DMS79 treated with DMSO at 0.1 percent for 48 hours (cell line): Measurements from ENCODE around the gene SIGLEC14.
"Not testable (repeated sequence)": the region's sequence is repeated elsewhere in the genome, so short reads cannot be mapped to it uniquely, and the experiment has no call there.

Experiments
- DNase-seq: peaks from one replicate; lab custom pipeline; 2025; lab: John Stamatoyannopoulos, UW

Gene SIGLEC14

DNA sequence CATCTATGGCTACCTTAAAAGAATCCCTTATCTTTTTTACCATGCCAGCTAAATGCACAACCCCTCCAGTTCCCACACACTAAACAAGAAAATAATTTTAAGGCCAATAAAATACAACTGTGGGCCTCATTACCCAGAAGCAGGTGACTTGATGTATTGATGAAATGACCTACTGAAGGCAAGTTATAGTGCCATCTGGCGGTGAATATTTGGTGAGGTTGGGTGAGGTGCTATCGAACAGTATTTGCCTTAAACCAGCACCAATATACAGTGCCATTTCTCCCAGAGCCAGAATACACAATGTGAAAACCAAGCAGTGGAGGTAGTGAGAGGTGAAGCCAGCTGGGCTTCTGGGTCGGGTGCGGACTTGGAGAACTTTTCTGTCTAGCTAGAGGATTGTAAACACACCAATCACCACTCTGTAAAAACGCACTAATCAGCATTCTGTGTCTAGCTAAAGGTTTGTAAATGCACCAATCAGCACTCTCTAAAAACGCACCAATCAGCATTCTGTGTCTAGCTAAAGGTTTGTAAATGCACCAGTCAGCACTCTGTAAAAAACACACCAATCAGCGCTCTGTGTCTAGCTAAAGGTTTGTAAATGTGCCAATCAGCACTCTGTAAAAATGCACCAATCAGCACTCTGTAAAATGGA lies 29.4 kb upstream of the SIGLEC14 start:
- not testable (repeated sequence) for DNase-seq

DNA sequence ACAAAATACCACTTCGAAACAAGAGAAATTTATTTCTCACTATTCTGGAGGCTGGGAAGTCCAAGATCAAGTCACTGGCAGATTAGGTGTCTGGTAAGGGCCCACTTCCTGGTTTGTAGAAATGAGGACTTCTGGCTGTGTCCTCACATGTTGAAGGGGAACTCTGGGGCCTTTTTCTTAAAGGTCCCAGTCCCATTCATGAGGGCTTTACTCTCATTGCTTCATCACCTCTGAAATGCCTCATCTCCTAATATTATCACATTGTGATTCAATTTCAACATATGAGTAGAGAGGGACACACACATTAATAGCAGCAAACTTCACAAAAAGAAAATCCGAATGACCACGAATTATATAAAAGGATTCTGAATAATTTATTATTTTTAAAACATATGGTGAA lies 21.6 kb upstream of the SIGLEC14 start:
- no peak for DNase-seq

DNA sequence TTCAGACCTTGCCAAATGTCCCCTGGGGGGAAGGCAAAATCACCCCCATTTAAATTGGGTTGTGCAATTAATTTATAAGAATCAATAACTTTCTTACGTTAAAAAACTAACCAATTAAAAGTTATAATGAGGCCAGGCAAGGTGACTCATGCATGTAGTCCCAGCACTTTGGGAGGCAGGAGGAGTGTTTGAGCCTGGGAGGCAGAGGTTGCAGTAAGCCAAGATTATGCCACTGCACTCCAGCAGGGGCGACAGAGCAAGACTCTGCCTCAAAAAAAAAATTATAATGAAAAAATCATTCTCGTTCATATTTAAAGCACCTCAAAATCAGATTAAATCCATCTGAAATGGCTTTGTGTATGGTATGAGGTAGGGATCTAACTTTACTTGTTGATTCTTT lies 18.4 kb upstream of the SIGLEC14 start:
- no peak for DNase-seq

DNA sequence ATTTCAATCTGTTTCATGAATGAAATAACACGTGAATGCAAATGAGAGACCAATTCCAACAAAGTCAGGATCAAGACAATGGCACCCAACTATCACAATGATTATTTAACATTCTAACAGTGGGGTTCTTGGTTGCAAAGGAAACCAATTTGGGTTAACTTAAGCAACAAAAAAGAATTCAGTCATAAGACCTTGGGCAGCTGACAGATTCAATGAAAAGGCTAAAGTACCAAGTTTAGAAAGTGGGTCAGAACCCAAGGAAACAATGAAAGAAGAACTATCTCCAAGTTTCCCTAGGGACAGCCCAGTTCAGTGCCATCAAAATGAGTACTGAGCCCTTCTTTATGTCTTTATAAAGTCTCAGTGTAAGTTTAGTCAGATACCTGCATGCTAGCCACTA lies 17.5 kb upstream of the SIGLEC14 start:
- no peak for DNase-seq

DNA sequence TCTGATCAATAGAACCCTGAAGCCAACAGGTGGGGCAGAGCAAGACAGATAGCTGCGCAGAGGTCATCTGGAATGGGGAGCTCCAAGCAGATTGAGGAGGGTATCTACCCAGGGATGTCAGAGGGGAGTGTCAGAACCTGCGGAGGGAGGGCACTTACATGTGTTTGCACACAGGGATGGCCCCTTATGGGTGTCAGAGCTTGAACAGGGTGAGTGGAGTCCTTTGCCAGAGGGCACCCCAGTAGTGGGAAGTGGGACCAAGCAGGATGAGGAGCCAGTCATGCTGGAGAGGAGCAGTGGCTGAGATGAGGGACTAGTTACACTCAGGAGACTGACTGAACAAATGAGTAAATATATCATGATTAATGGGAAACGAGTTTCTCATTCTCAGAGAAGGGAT lies 17.0 kb upstream of the SIGLEC14 start:
- no peak for DNase-seq

DNA sequence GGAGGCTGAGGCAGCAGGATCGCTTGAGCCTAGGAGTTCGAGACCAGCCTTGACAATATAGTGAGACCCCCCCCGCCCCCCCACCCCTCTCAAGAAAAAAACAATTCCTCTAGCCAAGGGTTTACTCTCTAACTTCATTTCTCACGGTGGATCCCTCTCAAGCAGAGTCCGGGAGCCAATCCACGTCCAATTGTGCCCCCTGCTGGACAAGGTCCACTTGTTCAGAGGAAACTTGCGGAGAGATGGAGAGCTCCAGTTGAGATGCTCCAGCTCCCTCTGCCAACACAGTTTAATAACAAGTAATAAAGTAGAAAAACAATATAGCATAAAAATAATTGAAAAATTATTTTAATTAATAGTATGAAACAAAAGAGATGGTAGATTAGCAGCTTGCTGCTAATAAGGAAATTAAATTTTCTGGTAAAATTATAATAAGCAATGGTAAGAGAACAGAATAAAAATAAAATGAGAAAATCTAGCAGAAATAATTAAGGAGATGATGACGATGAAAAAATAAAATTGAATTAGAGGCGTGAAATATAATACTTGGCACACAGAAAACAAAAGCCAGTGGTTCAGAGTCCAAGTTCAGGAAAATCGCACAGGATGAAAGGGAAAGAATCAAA lies 14.5 kb upstream of the SIGLEC14 start:
- peak; percentile 55 for DNase-seq

DNA sequence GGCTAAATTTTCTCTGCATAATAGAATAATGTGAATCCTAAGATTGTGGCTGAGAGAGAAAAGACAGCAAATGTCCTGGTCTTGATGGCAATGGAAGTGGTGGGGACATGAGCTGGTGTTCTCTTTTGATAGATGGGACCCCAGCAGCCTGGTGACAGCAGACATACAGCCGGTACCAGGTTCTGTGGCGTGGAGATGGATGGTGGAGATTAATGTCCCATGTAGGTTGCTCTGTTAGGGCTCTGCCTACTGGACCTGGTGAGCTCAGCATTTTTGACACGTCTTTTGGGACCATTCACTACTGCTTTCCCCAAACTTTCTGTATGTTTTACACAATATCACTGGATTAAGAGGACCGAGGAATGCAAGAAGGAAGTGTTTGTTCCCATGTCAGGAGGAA lies 8.2 kb upstream of the SIGLEC14 start:
- DNase-seq, result no peak

DNA sequence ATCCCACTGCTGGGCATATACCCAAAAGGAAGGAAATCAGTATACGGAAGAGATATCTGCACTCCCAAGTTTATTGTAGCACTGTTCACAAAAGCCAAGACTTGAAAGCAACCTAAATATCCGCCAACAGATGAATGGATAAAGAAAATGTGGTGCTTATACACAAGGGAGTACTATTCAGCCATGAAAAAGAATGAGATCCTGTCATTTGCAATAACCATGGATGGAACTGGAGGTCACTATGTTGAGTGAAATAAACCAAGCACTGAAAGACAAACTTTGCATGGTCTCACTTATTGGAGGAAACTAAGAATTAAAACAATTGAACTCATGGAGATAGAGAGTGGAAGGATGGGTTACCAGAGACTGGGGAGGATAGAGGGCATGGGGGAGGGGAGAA lies 6.5 kb upstream of the SIGLEC14 start:
- DNase-seq, result no peak

DNA sequence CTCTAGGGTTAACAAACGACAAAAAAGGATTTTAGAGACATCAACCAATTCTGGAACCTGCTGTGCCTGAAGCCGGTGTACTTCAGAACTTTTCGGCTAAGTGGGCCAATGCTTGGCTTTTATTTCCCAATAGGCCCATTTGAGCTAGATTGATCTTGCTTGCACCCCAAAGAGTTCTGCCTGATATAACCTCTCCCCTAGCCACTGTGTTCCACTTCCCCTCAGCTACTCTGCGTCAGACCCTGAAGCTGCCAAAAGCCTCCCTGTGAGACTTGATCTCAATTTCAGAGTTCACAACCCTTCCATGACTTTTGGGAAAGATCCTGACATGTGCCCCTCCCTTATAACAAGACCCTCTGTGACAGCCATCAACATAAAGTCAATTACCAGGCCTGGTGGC lies 5.6 kb upstream of the SIGLEC14 start:
- DNase-seq, result no peak

DNA sequence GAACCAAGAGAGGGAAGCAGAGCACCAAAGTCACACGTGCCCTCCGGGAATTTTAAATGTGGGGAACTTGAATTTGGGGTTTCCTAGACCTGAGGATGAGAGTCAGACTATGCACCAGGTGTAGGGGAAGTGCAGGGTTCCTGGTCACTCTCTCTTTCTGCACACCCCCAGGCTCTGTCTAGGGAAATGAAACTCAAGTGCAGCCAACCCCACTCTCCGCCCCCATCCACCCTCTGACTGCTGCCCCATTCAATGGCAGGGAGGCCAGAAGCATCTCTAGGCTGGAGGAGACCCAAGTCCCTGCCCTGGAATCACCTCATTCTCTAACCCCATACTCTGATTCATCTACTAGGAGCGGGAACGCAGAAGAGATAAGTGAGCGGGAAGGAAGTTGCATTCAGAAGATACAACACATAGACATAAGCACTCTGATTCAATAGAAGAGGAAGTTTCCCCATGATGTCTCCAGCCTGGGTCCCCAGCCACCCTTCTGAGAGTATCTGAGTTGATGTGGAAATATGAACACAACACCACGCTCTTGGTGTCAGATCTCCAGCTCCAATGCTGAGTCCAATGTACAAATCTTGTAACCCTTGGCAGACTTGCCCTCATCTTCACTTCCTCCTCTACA lies 4.7 kb upstream of the SIGLEC14 start:
- DNase-seq, result no peak

DNA sequence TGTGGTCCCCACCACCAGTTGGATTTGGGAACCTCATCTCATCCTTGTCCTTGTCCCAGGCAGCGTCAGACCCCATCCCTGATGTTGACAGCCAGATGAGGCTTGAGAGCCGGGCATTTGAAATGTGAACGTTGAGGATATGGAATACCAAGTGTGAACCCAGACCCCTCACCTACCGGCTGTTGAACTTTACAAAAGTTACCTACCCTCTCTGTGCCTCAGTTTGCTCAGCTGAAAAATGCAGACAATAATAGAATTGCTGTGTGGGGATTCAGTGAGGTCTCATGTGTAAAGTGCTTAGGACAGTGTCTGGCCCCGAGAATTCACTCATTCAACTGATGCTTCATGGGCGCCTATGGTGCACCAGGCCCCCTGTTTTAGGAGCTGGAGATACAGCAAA lies 693 bp upstream of the SIGLEC14 start:
- DNase-seq, result no peak

DNA sequence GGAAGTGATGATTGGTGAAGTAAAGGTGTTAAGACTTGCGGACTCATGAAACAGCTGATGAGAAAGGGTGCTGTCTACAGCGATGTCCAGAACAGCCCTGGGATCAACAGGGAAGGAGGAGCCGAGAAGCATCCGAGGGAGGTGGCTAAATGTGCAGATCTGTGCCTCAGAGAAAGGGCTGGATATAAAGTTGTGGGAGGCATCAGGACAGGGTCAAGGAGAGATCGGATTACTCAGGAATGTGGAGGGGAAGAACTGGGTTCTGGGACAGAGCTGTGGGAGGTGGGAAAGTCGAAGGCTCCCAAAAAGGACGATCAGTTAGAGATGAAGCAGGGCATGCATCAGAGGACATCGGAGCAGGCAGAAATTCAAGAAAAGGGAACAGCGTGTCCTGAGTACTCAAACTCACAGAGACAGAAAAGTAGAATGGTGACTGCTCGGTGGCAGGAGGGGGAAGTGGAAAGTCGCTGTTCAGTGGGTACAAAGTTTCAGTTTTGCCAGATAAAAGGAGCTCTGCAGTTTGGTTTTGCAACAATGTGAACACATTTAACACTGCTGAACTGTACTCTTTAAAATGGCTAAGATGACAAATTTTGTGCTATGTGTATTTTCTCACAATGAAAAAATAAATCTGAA lies 1.9 kb downstream of the SIGLEC14 start:
- DNase-seq, result no peak

DNA sequence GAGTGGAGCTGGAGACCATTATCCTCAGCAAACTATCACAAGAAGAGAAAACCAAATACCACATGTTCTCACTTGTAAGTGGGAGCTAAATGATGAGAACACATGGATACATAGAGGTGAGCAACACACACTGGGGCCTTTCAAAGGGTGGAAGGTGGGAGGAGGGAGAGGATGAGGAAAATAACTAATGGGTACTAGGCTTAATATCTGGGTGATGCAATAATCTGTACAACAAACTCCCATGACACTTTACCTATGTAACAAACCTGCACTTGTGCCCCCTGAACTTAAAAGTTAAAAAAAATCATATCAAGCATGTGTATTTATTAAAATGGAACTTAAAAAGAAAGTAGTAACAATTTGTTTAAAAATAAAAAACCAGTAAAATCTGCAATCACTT lies 5.0 kb downstream of the SIGLEC14 start:
- no peak for DNase-seq

DNA sequence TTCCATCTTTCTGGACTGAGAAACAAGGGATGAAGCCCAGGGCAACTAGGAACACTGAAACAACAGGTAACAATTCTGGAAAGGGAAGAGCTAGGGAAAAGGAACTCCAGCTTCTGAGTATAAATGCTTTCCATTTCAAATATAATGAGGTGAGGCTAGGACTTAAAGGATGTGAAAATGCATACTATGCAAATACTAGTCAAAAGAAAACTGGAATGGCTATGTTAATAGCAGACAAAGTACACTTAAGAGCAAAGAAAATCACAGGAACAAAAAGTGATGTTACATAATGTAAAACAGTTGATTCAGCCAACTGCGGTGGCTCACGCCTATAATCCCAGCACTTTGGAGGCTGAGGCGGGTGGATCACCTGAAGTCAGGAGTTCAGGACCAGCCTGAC lies 6.2 kb downstream of the SIGLEC14 start:
- DNase-seq, result no peak

DNA sequence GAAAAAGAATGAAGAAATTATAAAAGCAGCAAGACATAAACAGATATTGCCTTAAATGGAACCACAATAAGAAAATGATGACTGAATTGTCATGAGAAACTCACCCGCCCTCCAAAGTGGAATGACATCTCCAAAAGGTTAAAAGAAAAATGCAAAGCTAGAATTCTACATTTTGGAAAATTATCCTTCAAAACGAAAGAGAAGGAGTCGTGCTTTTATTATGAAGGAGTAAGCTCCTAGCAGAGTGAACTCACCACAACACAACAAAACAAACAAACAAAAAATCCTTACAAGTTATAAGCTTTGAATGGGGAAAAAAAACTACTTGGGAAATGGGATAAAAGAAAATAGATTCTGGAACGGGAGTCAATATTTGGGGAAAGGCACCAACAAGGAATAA lies 6.7 kb downstream of the SIGLEC14 start:
- DNase-seq, result no peak

DNA sequence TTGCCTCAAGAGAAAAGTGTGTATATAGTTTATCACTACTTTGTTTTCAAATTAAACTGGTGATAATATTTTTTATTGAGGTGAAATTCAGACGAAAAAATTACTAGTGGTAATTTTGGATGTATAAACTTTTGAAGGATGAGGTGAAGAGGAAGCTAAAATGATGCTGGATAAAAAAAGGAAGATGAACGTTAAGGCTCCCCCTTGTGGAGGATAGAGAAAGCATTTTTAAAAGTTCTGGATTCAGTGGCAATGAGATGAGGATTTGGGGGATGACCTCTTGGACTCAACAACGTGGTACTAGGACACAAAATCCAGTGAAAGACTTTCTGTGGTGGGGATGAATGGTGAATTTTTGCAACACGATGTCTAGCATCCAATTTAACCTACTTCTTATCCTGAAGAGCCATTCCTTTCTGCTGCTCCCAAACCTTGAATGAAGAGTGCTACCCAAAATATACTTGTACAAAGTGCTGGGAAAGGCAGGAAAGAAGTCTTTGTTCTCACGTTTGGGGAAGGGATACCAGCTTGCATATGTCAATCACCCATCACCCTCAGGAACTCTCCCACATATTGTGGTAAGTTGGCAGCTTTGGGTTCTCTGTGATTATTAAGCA lies 9.2 kb downstream of the SIGLEC14 start:
- peak; percentile 6 for DNase-seq

DNA sequence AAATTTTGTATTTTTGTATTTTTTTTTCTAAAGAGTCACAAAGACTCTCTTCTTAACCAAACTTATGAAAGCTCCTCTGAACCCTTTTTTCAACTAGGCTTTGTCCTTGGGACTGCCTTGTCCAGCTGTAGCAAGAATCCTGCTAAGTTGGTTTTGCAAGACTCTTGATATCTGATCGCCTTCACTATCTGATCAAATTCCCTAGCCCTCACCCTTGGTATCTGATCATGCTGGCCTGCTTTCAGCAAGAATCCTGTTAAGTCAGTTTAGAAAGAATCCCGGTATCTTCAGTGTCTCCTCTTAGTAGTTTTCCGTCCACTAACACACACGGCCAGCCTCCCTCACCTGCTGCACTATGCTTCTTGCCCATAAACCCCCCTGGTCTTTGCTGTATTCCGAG lies 14.5 kb downstream of the SIGLEC14 start:
- no peak for DNase-seq

DNA sequence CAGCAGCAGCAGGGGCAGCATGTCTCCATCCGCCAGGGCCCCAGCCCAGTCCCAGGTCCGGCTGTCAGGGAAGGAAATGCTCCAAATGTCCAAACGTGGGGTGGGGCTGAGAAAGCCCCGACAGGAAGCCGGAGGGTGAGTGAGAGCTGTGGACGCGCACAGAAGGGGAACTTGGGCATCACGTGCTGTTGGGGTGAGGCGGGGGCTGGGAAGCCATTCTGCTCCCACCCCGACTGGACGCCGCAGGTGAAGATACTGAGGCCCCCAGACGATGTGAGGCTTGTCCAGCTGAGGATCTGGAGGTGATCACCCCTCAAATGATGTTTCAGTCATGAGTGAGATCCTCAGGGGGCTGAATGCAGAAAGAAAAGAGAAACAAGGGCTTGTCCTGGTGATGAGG lies 16.3 kb downstream of the SIGLEC14 start, which contains the start of gene SIGLEC5:
SIGLEC5 (minus strand) TSS at position 87 of the 400 bp plus-strand sequence; CDS start at position 21, 66 bp downstream.
- DNase-seq, result not testable (repeated sequence)

DNA sequence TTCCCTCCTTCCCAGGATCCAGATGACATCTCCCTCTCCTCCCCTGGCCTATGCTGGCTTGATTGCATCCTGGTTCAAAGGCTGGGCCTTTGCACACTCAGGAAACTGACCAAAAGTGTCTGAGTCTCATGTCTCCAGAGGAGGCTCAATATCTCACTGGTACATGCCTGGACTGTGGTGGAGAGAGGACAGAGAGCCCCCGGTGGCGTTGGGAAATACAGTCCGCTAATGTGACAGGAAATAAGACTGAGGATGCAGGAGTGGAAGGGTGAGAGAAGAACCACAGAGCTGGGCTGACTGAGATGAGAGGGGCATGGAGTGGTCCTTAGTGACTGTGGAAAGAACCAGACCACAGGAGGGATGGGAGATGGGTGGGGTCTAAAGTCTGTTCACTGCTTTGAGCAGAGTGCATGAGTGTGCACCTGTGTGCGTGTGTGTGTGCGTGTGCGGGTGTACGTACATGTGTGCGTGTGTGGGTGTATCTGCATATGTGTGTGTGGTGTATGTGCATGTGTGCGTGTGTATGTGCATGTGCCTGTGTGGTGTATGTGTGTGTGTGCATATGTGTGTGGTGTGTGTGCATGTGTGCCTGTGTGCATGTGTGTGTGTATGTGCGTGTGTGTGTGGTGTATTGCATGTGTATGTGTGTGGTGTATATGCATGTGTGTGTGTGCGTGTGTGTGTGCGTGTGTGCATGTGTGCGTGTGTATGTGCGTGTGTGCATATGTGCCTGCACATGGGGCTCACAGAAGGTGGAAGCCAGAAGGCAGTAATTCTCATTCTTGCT lies 18.3 kb downstream of the SIGLEC14 start:
- DNase-seq, result no peak

DNA sequence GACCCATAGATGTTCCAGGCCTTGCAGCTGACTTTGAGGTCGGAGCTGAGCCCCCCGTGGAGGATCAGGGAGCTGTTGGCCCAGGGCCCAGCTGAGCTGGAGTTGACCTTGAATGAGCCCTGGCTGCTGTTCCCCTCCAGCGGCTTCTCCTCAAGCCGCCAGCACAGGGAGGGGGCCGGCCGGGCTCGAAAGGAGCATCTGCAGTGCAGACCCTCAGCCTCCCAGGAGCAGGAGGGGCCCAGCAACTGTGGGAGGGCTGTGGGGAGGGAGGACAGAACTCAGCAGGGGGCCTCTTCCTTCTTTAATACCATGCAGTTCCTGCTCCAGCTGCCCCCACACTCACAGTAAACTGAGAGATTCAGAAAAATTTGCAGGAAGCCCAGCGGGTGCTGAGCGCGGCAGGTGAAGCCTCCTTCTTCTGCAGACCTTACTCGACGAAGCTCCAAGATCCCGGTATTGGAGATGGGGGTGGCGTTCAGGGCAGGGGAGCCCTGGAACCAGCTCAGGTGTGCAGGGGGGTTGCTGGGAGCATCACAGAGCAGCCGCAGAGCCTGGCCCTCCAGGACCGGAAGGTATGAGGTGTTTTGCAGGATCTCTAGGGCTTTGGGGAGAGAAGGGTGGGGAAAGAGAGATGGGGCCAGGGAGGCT lies 19.0 kb downstream of the SIGLEC14 start:
- no peak for DNase-seq

DNA sequence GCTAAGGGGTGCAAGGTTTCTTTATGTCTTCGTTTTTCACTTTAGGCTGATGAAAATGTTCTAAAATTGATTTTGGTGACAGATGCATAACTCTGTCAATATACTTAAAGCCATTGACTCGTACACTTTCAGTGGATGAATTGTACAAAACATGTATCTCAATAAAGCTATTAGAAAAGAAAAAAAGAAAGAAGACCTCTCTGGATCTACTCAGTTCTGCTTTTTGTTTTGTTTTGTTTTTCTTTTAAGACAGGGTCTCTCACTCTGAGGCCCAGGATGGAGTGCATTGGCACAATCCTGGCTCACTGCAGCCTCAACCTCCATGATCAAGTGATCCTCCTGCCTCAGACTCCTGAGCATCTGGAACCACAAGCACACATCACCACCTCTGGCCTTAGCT lies 19.9 kb downstream of the SIGLEC14 start:
- DNase-seq, result no peak
